IMR-90 (cell line): Measurements from ENCODE around the gene C1orf74. TPM values are rescaled to one million over a fixed set of nuclear protein-coding genes. Genes with fewer than 3 reads are reported as not detected.

Source experiments
- ATAC-seq: fragments of 200-7000 bp; cut with Tn5 transposase; 2 replicates; pipeline ENCODE4 v1.9.1; 2020; ENCODE audit warnings: low read depth, mild to moderate bottlenecking, moderate library complexity
- BruUV-seq: library from RNA; stranded (reverse); fragments of 400-500 nt; replicated peaks from 2 replicates; lab custom pipeline; 2021; lab: Mats Ljungman, UMichigan
- CTCF ChIA-PET: fragments of 300-600 bp; formaldehyde crosslinking; extraction: SDS; loops from one replicate; lab custom pipeline; 2021; ENCODE audit warnings: antibody characterized with exemption; lab: Yijun Ruan, JAX
- POLR2A ChIA-PET: fragments of 300-600 bp; sonication (Branson Sonifier 250); formaldehyde crosslinking; loops from one replicate; lab custom pipeline; 2022; ENCODE audit warnings: antibody characterized with exemption; ENCODE audit not compliant: unreplicated experiment; lab: Charles Lee
- DNase-seq: peaks from one replicate; pipeline ENCODE4 v3.0.0; 2013
- H2AFZ ChIP-seq: replicated peaks from 2 replicates; pipeline ENCODE3; 2013; ENCODE audit warnings: low read length, mild to moderate bottlenecking; ENCODE audit not compliant: poor library complexity
- H2AK5ac ChIP-seq: 2 replicates; pipeline ENCODE4 v1.6.1; 2013; ENCODE audit warnings: low read depth, low read length, inconsistent platforms
- H2AK9ac ChIP-seq: replicated peaks from 2 replicates; pipeline ENCODE3; 2013; ENCODE audit warnings: mild to moderate bottlenecking, low read depth, low read length, moderate library complexity; ENCODE audit not compliant: poor library complexity
- H2BK120ac ChIP-seq: 2 replicates; pipeline ENCODE4 v1.6.1; 2013; ENCODE audit warnings: low read depth, low read length, inconsistent platforms
- H2BK15ac ChIP-seq: 3 replicates; pipeline ENCODE4 v1.6.1; 2013; ENCODE audit warnings: low read depth, low read length, inconsistent platforms
- H2BK20ac ChIP-seq: 2 replicates; pipeline ENCODE4 v1.6.1; 2013; ENCODE audit warnings: low read depth, mild to moderate bottlenecking, inconsistent platforms, low read length, moderate library complexity
- H2BK5ac ChIP-seq: 2 replicates; pipeline ENCODE4 v1.6.1; 2013; ENCODE audit warnings: mild to moderate bottlenecking, low read depth, low read length, inconsistent platforms; ENCODE audit not compliant: poor library complexity, severe bottlenecking
- H3K14ac ChIP-seq: replicated peaks from 2 replicates; pipeline ENCODE4 v1.6.1; 2013; ENCODE audit warnings: low read depth, low read length, inconsistent platforms
- H3K18ac ChIP-seq: 2 replicates; pipeline ENCODE4 v1.6.1; 2013; ENCODE audit warnings: low read depth, low read length, control low read depth
- H3K23ac ChIP-seq: 2 replicates; pipeline ENCODE4 v1.6.1; 2013; ENCODE audit warnings: low read depth, low read length, inconsistent platforms
- H3K27ac ChIP-seq: 2 replicates; pipeline ENCODE4 v1.5.1; 2013; ENCODE audit warnings: mild to moderate bottlenecking, control low read depth, low read length; ENCODE audit not compliant: insufficient read depth
- H3K27me3 ChIP-seq: 2 replicates; pipeline ENCODE4 v1.6.1; 2013; ENCODE audit warnings: low read length; ENCODE audit not compliant: control insufficient read depth, insufficient read depth
- H3K36me3 ChIP-seq: 2 replicates; pipeline ENCODE4 v1.6.1; 2013; ENCODE audit warnings: low read length, mixed read lengths; ENCODE audit not compliant: control insufficient read depth, insufficient read depth
- H3K4ac ChIP-seq: 2 replicates; pipeline ENCODE4 v1.6.1; 2013; ENCODE audit warnings: low read depth, low read length, inconsistent platforms
- H3K4me1 ChIP-seq: 2 replicates; pipeline ENCODE4 v1.6.1; 2013; ENCODE audit warnings: low read length, mixed read lengths; ENCODE audit not compliant: control insufficient read depth, insufficient read depth
- H3K4me2 ChIP-seq: 2 replicates; pipeline ENCODE4 v1.6.1; 2013; ENCODE audit warnings: low read depth, mild to moderate bottlenecking, control low read depth, low read length, moderate library complexity
- H3K4me3 ChIP-seq: 2 replicates; pipeline ENCODE4 v1.5.1; 2013; ENCODE audit warnings: low read depth, mild to moderate bottlenecking, control low read depth, low read length, moderate library complexity; ENCODE audit not compliant: insufficient read depth
- H3K56ac ChIP-seq: 2 replicates; pipeline ENCODE4 v1.6.1; 2013; ENCODE audit warnings: low read length, inconsistent platforms; ENCODE audit not compliant: insufficient read depth; ENCODE audit errors: extremely low read depth
- H3K79me1 ChIP-seq, 2 experiments: 2 replicates each; pipeline ENCODE4 v1.6.1; 2013; ENCODE audit warnings: low read length in 2 of 2, inconsistent platforms in 1 of 2, low read depth in 1 of 2
- H3K9ac ChIP-seq: 2 replicates; pipeline ENCODE4 v1.6.1; 2013; ENCODE audit warnings: low read depth, low read length, control low read depth
- H3K9me1 ChIP-seq: 2 replicates; pipeline ENCODE4 v1.6.1; 2013; ENCODE audit warnings: low read length, inconsistent platforms; ENCODE audit not compliant: insufficient read depth
- H3K9me3 ChIP-seq: 2 replicates; pipeline ENCODE4 v1.6.1; 2013; ENCODE audit warnings: low read length; ENCODE audit not compliant: control insufficient read depth, insufficient read depth
- H4K20me1 ChIP-seq: 2 replicates; pipeline ENCODE4 v1.6.1; 2013; ENCODE audit warnings: low read length, inconsistent platforms; ENCODE audit not compliant: insufficient read depth
- H4K5ac ChIP-seq: 2 replicates; pipeline ENCODE4 v1.6.1; 2013; ENCODE audit warnings: mild to moderate bottlenecking, low read depth, low read length, control low read depth
- H4K8ac ChIP-seq, 2 experiments: 2 replicates each; pipeline ENCODE4 v1.6.1; 2013; ENCODE audit warnings: low read depth in 2 of 2, low read length in 2 of 2, control low read depth in 1 of 2, inconsistent platforms in 1 of 2
- H4K91ac ChIP-seq: 2 replicates; pipeline ENCODE4 v1.6.1; 2013; ENCODE audit warnings: low read depth, low read length, inconsistent platforms; ENCODE audit not compliant: insufficient read depth
- BHLHE40 ChIP-seq: fragments of 150-350 bp; IDR thresholded peaks from 2 replicates; pipeline ENCODE4 v1.6.1; 2016; ENCODE audit warnings: mild to moderate bottlenecking, low read depth, low read length
- CEBPB ChIP-seq: IDR thresholded peaks from 2 replicates; pipeline ENCODE4 v1.6.1; 2012; ENCODE audit warnings: low read depth, low read length, improper control_type of control experiment
- CHD1 ChIP-seq: IDR thresholded peaks from 2 replicates; pipeline ENCODE4 v1.6.1; 2012; ENCODE audit warnings: low read depth, low read length, improper control_type of control experiment
- CTCF ChIP-seq: conservative IDR thresholded peaks from 2 replicates; pipeline ENCODE4 v1.5.1; 2012; ENCODE audit warnings: mild to moderate bottlenecking, low read depth, low read length, improper control_type of control experiment
- ELK1 ChIP-seq: fragments of 150-350 bp; IDR thresholded peaks from 2 replicates; pipeline ENCODE4 v1.6.1; 2016; ENCODE audit warnings: low read depth, mild to moderate bottlenecking, low read length, moderate library complexity, borderline replicate concordance
- FOS ChIP-seq: fragments of 150-350 bp; IDR thresholded peaks from 2 replicates; pipeline ENCODE4 v1.6.1; 2016; ENCODE audit warnings: low read depth, low read length
- MAFK ChIP-seq: IDR thresholded peaks from 2 replicates; pipeline ENCODE4 v1.6.1; 2012; ENCODE audit warnings: low read depth, low read length, improper control_type of control experiment
- MAZ ChIP-seq: IDR thresholded peaks from 2 replicates; pipeline ENCODE4 v1.6.1; 2012; ENCODE audit warnings: low read depth, mild to moderate bottlenecking, low read length, improper control_type of control experiment, moderate library complexity, borderline replicate concordance
- MXI1 ChIP-seq: IDR thresholded peaks from 2 replicates; pipeline ENCODE4 v1.6.1; 2012; ENCODE audit warnings: low read depth, mild to moderate bottlenecking, low read length, moderate library complexity, borderline replicate concordance
- NFE2L2 ChIP-seq: fragments of 150-350 bp; IDR thresholded peaks from 2 replicates; pipeline ENCODE4 v1.6.1; 2016; ENCODE audit warnings: low read depth, mild to moderate bottlenecking, low read length
- POLR2A ChIP-seq: IDR thresholded peaks from 2 replicates; pipeline ENCODE4 v1.6.1; 2012; ENCODE audit warnings: mild to moderate bottlenecking, low read depth, low read length
- RAD21 ChIP-seq: IDR thresholded peaks from 2 replicates; pipeline ENCODE4 v1.6.1; 2012; ENCODE audit warnings: low read length, improper control_type of control experiment
- RCOR1 ChIP-seq: IDR thresholded peaks from 2 replicates; pipeline ENCODE4 v1.6.1; 2012; ENCODE audit warnings: mild to moderate bottlenecking, low read length, improper control_type of control experiment; ENCODE audit not compliant: insufficient replicate concordance
- RFX5 ChIP-seq: IDR thresholded peaks from 2 replicates; pipeline ENCODE4 v1.8.0; 2012; ENCODE audit warnings: low read depth, mild to moderate bottlenecking, low read length, moderate library complexity
- SMC3 ChIP-seq: fragments of 150-350 bp; IDR thresholded peaks from 2 replicates; pipeline ENCODE4 v1.6.1; 2016; ENCODE audit warnings: low read depth, mild to moderate bottlenecking, antibody characterized with exemption, low read length, moderate library complexity
- USF2 ChIP-seq: fragments of 150-350 bp; IDR thresholded peaks from 2 replicates; pipeline ENCODE4 v1.6.1; 2017; ENCODE audit warnings: mild to moderate bottlenecking, antibody characterized with exemption, low read length, low read depth
- WGBS, 2 experiments: methylation state at CpG; one replicate each; pipeline versions ENCODE4 v1.1.5 to v1.1.7; 2013; ENCODE audit warnings: missing lambda C conversion rate in 2 of 2; ENCODE audit not compliant: insufficient read length in 1 of 2; ENCODE audit errors: extremely low coverage in 2 of 2; 5-methylcytosine and 5-hydroxymethylcytosine counted together
- dilution Hi-C: fragments of 300-500 bp; cut with HindIII; formaldehyde crosslinking; loops from one replicate; pipeline ENCODE4 v1.14.3; 2018; ENCODE audit warnings: low sequenced_read_pairs; ENCODE audit not compliant: unreplicated experiment
- in situ Hi-C: fragments of 300-500 bp; cut with MboI; formaldehyde crosslinking; loops from 3 replicates; pipeline ENCODE4 v1.14.3; 2019; ENCODE audit warnings: low sequenced_read_pairs, inconsistent platforms, mixed read lengths
- intact Hi-C: fragments of 100-400 bp; cut with micrococcal nuclease; formaldehyde crosslinking; loops from 2 replicates; pipeline ENCODE4 v1.10.0; 2022
- polyA plus RNA-seq, 3 experiments: library from polyadenylated mRNA; depleted of rRNA; stranded (reverse); fragments of >200 nt; gene quantifications; 2 replicates each; pipeline ENCODE4 v1.2.3, GENCODE V29; 2012; ENCODE audit warnings: low replicate concordance in 1 of 3
- total RNA-seq: library from RNA; depleted of rRNA; stranded (reverse); fragments of >200 nt; gene quantifications from 2 replicates; pipeline ENCODE4 v1.2.3, GENCODE V29; 2012

C1orf74 gene
- total and polyA plus RNA-seq, 2 of the 4 experiments (the other 2 are of a cell fraction) = 1.1 to 4.3 TPM

- ATAC-seq = no peak
- H2BK15ac ChIP-seq = no peak overlapping the region
- dilution Hi-C loops (no loop called here), intact Hi-C loops (no loop called here), in situ Hi-C loops (no loop called here)
- H2AFZ ChIP-seq = no peak overlapping the region
- H4K5ac ChIP-seq = no peak overlapping the region
- H2BK120ac ChIP-seq = no peak overlapping the region
- H4K8ac ChIP-seq = no peak overlapping the region
- H3K9me1 ChIP-seq = peaks cover 20% of the 10 kb centered on the region
- H2BK20ac ChIP-seq = no peak overlapping the region
- no peak overlapping the region for H3K9ac ChIP-seq
- TF ChIP-seq POLR2A (no peak), RAD21 (no peak), RCOR1 (no peak), ELK1 (no peak), MXI1 (no peak), RFX5 (no peak), USF2 (no peak), SMC3 (no peak), NFE2L2 (no peak), CHD1 (no peak), FOS (no peak), MAFK (no peak), CTCF (no peak), CEBPB (no peak), BHLHE40 (no peak), MAZ (no peak)
- no peaks in the 10 kb centered on the region for H3K36me3 ChIP-seq
- no peak overlapping the region for H4K91ac ChIP-seq
- no peak for DNase-seq
- no peak overlapping the region for H2BK5ac ChIP-seq
- no peaks in the 10 kb centered on the region for H4K20me1 ChIP-seq
- ChIA-PET CTCF (no interaction called here), POLR2A (no interaction called here)
- no peak overlapping the region for H2AK5ac ChIP-seq
- H3K14ac ChIP-seq = no peak overlapping the region
- no peak overlapping the region for H3K18ac ChIP-seq
- BruUV-seq = no TSS peak
- no CpG with 5 or more reads among the region's 1 CpG for WGBS, 2 experiments
- H3K9me3 ChIP-seq = no peaks in the 10 kb centered on the region
- H3K4me2 ChIP-seq = no peak overlapping the region
- no peaks in the 10 kb centered on the region for H3K27me3 ChIP-seq
- no peak overlapping the region for H2AK9ac ChIP-seq
- H3K56ac ChIP-seq = no peak overlapping the region
- H3K27ac ChIP-seq = no peak overlapping the region
- no peak overlapping the region for H3K4me3 ChIP-seq
- H3K79me1 ChIP-seq = peaks cover 0 to 12% of the 10 kb centered on the region in 2 experiments; a peak in 2 of 4 replicates
- H3K4me1 ChIP-seq = peaks cover 3% of the 10 kb centered on the region
- no peak overlapping the region for H3K4ac ChIP-seq
- H3K23ac ChIP-seq = no peak overlapping the region
These were observed 9.8 kb downstream of the C1orf74 start for GRCh38 chr1:209774592-209774991.
